Tibial artery (tissue), 4 donors: ENCODE measurements around the gene SLC44A5.

Source experiments
- DNase-seq, 2 donors: peaks; one replicate each; pipeline ENCODE4 v3.0.0-alpha.2; 2019
- H3K27ac ChIP-seq, 2 donors: fragments of 200-600 bp; sonication (generic) in 1 of 2; 1 replicate in 1 of 2; 2 replicates in 1 of 2; pipeline ENCODE4 v1.5.1; 2018 to 2019; ENCODE audit warnings: mild to moderate bottlenecking in 1 of 2
- H3K27me3 ChIP-seq, 2 donors: fragments of 200-600 bp; sonication (generic) in 1 of 2; one replicate each; pipeline versions ENCODE4 v1.5.1 to v1.6.0; 2016 to 2019
- H3K36me3 ChIP-seq, 3 donors: fragments of 200-600 bp; sonication (generic) in 2 of 3; one replicate each; pipeline ENCODE4 v1.5.1; 2016 to 2019; ENCODE audit warnings: mild to moderate bottlenecking in 2 of 3
- H3K4me1 ChIP-seq, 4 donors: fragments of 200-600 bp; sonication (generic) in 2 of 4; 1 replicate in 3 of 4; 2 replicates in 1 of 4; pipeline ENCODE4 v1.5.1; 2016 to 2019
- H3K4me3 ChIP-seq, 2 donors: fragments of 200-600 bp; sonication (generic) in 1 of 2; 1 replicate in 1 of 2; 2 replicates in 1 of 2; pipeline ENCODE4 v1.5.1; 2018 to 2019; ENCODE audit warnings: mild to moderate bottlenecking in 2 of 2
- H3K9me3 ChIP-seq, 3 donors: fragments of 200-600 bp; sonication (generic) in 1 of 3; one replicate each; pipeline ENCODE4 v1.5.1; 2016 to 2019
- intact Hi-C: fragments of 100-400 bp; cut with DNase I; formaldehyde crosslinking; loops from one replicate; pipeline ENCODE4 v1.15.0; 2023; ENCODE audit warnings: low total_unique reads
- TF ChIP-seq, protein P1 (sequence below), 2 experiments: fragments of 200-600 bp in 1 of 2; fragments of 450-650 bp in 1 of 2; IDR thresholded peaks; one replicate each; pipeline ENCODE4 v1.5.1; 2017 to 2019; ENCODE audit warnings: antibody characterized with exemption in 2 of 2, mild to moderate bottlenecking in 1 of 2, moderate library complexity in 1 of 2

The SLC44A5 gene

GRCh38 chr1:75233302-75233929 lies 377.5 kb downstream of the SLC44A5 start:
- Histone ChIP-seq H3K36me3 (no peaks in the 10 kb centered on the region), H3K4me3 (no peak overlapping the region), H3K27ac (no peak overlapping the region), H3K4me1 (no peaks in the 10 kb centered on the region), H3K9me3 (no peaks in the 10 kb centered on the region), H3K27me3 (no peaks in the 10 kb centered on the region)
- TF ChIP-seq, protein P1, sequence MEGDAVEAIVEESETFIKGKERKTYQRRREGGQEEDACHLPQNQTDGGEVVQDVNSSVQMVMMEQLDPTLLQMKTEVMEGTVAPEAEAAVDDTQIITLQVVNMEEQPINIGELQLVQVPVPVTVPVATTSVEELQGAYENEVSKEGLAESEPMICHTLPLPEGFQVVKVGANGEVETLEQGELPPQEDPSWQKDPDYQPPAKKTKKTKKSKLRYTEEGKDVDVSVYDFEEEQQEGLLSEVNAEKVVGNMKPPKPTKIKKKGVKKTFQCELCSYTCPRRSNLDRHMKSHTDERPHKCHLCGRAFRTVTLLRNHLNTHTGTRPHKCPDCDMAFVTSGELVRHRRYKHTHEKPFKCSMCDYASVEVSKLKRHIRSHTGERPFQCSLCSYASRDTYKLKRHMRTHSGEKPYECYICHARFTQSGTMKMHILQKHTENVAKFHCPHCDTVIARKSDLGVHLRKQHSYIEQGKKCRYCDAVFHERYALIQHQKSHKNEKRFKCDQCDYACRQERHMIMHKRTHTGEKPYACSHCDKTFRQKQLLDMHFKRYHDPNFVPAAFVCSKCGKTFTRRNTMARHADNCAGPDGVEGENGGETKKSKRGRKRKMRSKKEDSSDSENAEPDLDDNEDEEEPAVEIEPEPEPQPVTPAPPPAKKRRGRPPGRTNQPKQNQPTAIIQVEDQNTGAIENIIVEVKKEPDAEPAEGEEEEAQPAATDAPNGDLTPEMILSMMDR (IDR thresholded peaks at IDR 0.05): peak; percentile 31 to 41
- intact Hi-C loops: no loop called here
- DNase-seq: no peak

- intact Hi-C loops: no loop called here
- Histone ChIP-seq H3K9me3 (no peaks in the 10 kb centered on the region), H3K4me1 (no peaks in the 10 kb centered on the region), H3K27ac (no peak overlapping the region), H3K36me3 (no peaks in the 10 kb centered on the region), H3K4me3 (no peak overlapping the region), H3K27me3 (no peaks in the 10 kb centered on the region)
- TF ChIP-seq, protein P1 (IDR thresholded peaks at IDR 0.05): no peak
- DNase-seq: no peak
Measured at GRCh38 chr1:75220072-75220471, 390.8 kb downstream of the SLC44A5 start.

DNA sequence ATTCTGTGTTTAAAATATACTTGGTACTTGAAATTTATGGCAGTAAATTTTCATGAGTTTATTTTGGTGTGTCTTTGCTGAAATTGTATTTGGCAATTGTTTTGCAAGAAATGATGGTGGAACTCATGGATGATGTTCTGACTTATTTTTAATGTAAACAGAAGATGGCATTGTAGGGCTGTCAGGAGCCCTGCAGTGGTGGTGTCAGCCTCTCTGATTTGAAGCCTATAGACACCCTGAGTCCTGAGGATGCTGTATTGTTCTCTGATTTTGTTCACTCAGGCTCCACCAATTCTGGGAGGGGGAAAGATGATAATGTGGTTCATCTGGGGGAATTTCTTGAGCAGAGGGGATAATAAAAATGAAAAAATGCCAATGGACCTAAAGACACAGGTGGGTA lies 396.9 kb downstream of the SLC44A5 start:
- Histone ChIP-seq H3K27me3 (no peaks in the 10 kb centered on the region), H3K9me3 (no peaks in the 10 kb centered on the region), H3K27ac (no peak overlapping the region), H3K36me3 (no peaks in the 10 kb centered on the region), H3K4me1 (no peaks in the 10 kb centered on the region), H3K4me3 (no peak overlapping the region)
- DNase-seq: no peak
- TF ChIP-seq, protein P1 (IDR thresholded peaks at IDR 0.05): no peak
- intact Hi-C loops: no loop called here

DNA sequence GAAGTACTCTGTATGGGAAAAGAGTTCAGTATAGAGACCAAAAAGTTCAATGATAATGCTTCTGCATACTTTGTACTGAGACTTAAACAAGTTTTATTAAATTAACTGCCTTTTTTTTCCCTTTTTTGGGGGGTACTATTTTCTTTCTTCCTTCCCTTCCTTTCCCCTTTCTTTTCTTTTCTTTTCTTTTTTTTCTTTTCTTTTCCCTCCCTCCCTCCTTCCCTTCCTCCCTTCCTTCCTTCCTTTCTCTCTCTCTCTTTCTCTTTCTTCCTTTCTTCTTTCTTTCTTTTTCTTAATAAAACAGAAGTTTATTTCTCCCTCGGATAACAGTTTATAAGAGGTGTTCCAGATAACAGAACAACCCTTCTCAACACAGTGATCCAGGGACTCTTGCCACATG lies 399.3 kb downstream of the SLC44A5 start:
- H3K27ac ChIP-seq: no peak overlapping the region
- no peak overlapping the region for H3K4me3 ChIP-seq
- H3K27me3 ChIP-seq: no peaks in the 10 kb centered on the region
- TF ChIP-seq, protein P1 (IDR thresholded peaks at IDR 0.05): no peak
- DNase-seq: no peak
- H3K4me1 ChIP-seq: no peaks in the 10 kb centered on the region
- no peaks in the 10 kb centered on the region for H3K9me3 ChIP-seq
- no peaks in the 10 kb centered on the region for H3K36me3 ChIP-seq
- intact Hi-C loops: no loop called here

GRCh38 chr1:75208862-75209261 lies 402.1 kb downstream of the SLC44A5 start:
- Histone ChIP-seq H3K27me3 (no peaks in the 10 kb centered on the region), H3K4me3 (no peak overlapping the region), H3K9me3 (no peaks in the 10 kb centered on the region), H3K27ac (no peak overlapping the region), H3K4me1 (no peaks in the 10 kb centered on the region), H3K36me3 (no peaks in the 10 kb centered on the region)
- intact Hi-C loops: loop anchor here (10.0 kb wide), 1 partner anchor 444 kb away; no protein-coding TSS in a partner anchor
- TF ChIP-seq, protein P1 (IDR thresholded peaks at IDR 0.05): no peak
- DNase-seq: no peak
